K562 (cell line): ENCODE results near the gene HIVEP2. TPM values are rescaled to one million over a fixed set of nuclear protein-coding genes. Genes with fewer than 3 reads are reported as not detected.

Experiments
- ATAC-seq: fragments of 200-7000 bp; cut with Tn5 transposase; 3 replicates; pipeline ENCODE4 v1.9.1; 2020; ENCODE audit warnings: moderate library complexity
- BruUV-seq: library from RNA; stranded (reverse); fragments of 400-500 nt; replicated peaks from 2 replicates; lab custom pipeline; 2021; lab: Mats Ljungman, UMichigan
- CTCF ChIA-PET: fragments of 300-600 bp; formaldehyde crosslinking; extraction: SDS; loops from one replicate; lab custom pipeline; 2021; ENCODE audit warnings: low intra/inter-chr PET ratio; lab: Yijun Ruan, JAX
- POLR2A ChIA-PET: fragments of 300-600, 350-650 bp; sonication (Branson Sonifier 250); formaldehyde crosslinking; extraction: SDS; loops from one replicate; lab custom pipeline; 2021; ENCODE audit warnings: antibody characterized with exemption, inconsistent platforms; lab: Yijun Ruan, JAX
- DNase-seq, 4 experiments: peaks; one replicate each; pipeline versions ENCODE4 v3.0.0 to v3.0.0-alpha.2; 2011 to 2018; ENCODE audit warnings: low spot score in 3 of 4, mixed read lengths in 3 of 4; ENCODE audit errors: extremely low read depth in 1 of 4
- FAIRE-seq: peaks from 2 replicates; lab custom pipeline; 2011; peaks lifted over from hg19 to GRCh38; lab: Jason Lieb, UNC
- H2AFZ ChIP-seq: 2 replicates; pipeline ENCODE4 v1.6.0; 2011; ENCODE audit warnings: low read depth, low read length, control low read depth, inconsistent platforms
- H3K27ac ChIP-seq: fragments of 200-600 bp; 3 replicates; pipeline ENCODE4 v1.8.0; 2011; ENCODE audit warnings: low read depth, mild to moderate bottlenecking, control low read depth, inconsistent platforms, low read length, moderate library complexity, mixed read lengths; ENCODE audit errors: extremely low read depth
- H3K27me3 ChIP-seq, 2 experiments: fragments of 300-600 bp in 1 of 2; 2 replicates in 1 of 2; 3 replicates in 1 of 2; pipeline versions ENCODE4 v1.6.0 to v1.8.0; 2011; ENCODE audit warnings: inconsistent platforms in 2 of 2, low read length in 2 of 2, mild to moderate bottlenecking in 1 of 2, mixed read lengths in 1 of 2, moderate library complexity in 1 of 2; ENCODE audit not compliant: control insufficient read depth in 2 of 2, insufficient read depth in 2 of 2
- H3K36me3 ChIP-seq: fragments of 300-600 bp; 3 replicates; pipeline ENCODE4 v1.8.0; 2011; ENCODE audit warnings: mild to moderate bottlenecking, low read length, inconsistent platforms; ENCODE audit not compliant: control insufficient read depth, insufficient read depth
- H3K4me1 ChIP-seq, 2 experiments: fragments of 200-600 bp in 1 of 2; replicated peaks in 1 of 2; 2 replicates in 1 of 2; 3 replicates in 1 of 2; pipeline versions ENCODE4 v1.5.1 to v1.8.0; 2011; ENCODE audit warnings: inconsistent platforms in 2 of 2, low read length in 2 of 2, mild to moderate bottlenecking in 1 of 2, mixed read lengths in 1 of 2, moderate library complexity in 1 of 2; ENCODE audit not compliant: control insufficient read depth in 2 of 2, insufficient read depth in 2 of 2
- H3K4me2 ChIP-seq: 2 replicates; pipeline ENCODE4 v1.6.1; 2011; ENCODE audit warnings: low read length, control low read depth, inconsistent platforms, mixed read lengths; ENCODE audit not compliant: insufficient read depth
- H3K4me3 ChIP-seq: fragments of 200-600 bp; sonication (generic), shearing (Covaris generic); 2 replicates; pipeline ENCODE4 v1.5.1; 2016; ENCODE audit warnings: control low read depth, inconsistent platforms
- H3K79me2 ChIP-seq: fragments of 200-600 bp; 3 replicates; pipeline ENCODE4 v1.8.0; 2011; ENCODE audit warnings: low read length, inconsistent platforms; ENCODE audit not compliant: control insufficient read depth, insufficient read depth
- H3K9ac ChIP-seq, 2 experiments: 2 replicates each; pipeline versions ENCODE4 v1.6.0 to v1.6.1; 2011; ENCODE audit warnings: low read depth in 2 of 2, low read length in 2 of 2, control low read depth in 1 of 2, inconsistent platforms in 1 of 2, mild to moderate bottlenecking in 1 of 2, mixed read lengths in 1 of 2; ENCODE audit not compliant: insufficient read depth in 1 of 2
- H3K9me1 ChIP-seq: one replicate; pipeline ENCODE4 v1.6.0; 2011; ENCODE audit warnings: inconsistent platforms, mild to moderate bottlenecking, low read length, moderate library complexity; ENCODE audit not compliant: control insufficient read depth, insufficient read depth
- H3K9me3 ChIP-seq: replicated peaks from 2 replicates; pipeline ENCODE4 v1.5.1; 2011; ENCODE audit warnings: low read depth, low read length, inconsistent platforms; ENCODE audit not compliant: control insufficient read depth, insufficient read depth
- H4K20me1 ChIP-seq: replicated peaks from 2 replicates; pipeline ENCODE4 v1.6.1; 2011; ENCODE audit warnings: low read length, inconsistent platforms, mixed read lengths; ENCODE audit not compliant: control insufficient read depth, insufficient read depth
- ERF ChIP-seq: fragments of 450-650 bp; formaldehyde crosslinking; IDR thresholded peaks from 2 replicates; pipeline ENCODE4 v1.4.0; 2020; ENCODE audit warnings: mild to moderate bottlenecking, mixed read lengths
- HBP1 ChIP-seq: fragments of 450-650 bp; formaldehyde crosslinking; IDR thresholded peaks from 2 replicates; pipeline ENCODE4 v1.4.0; 2022; ENCODE audit warnings: missing genetic modification characterization
- HNRNPH1 ChIP-seq: fragments of 200-400 bp; formaldehyde crosslinking; optimal IDR thresholded peaks from 2 replicates; pipeline ENCODE3; 2017; ENCODE audit warnings: low read depth, mild to moderate bottlenecking, low read length, moderate library complexity
- RB1 ChIP-seq: fragments of 450-650 bp; IDR thresholded peaks from 2 replicates; pipeline ENCODE4 v1.6.1; 2017; ENCODE audit warnings: low read depth, mild to moderate bottlenecking
- SMARCC2 ChIP-seq: fragments of 450-650 bp; IDR thresholded peaks from 2 replicates; pipeline ENCODE4 v1.6.1; 2017; ENCODE audit warnings: antibody characterized with exemption, moderate library complexity, mild to moderate bottlenecking, low read depth
- ZNF184 ChIP-seq: sonication (generic); formaldehyde crosslinking; IDR thresholded peaks from 2 replicates; pipeline ENCODE4 v1.5.0; 2020; ENCODE audit warnings: missing genetic modification reagents
- ZNF3 ChIP-seq: fragments of 250-450 bp; sonication (Bioruptor Pico); IDR thresholded peaks from 2 replicates; pipeline ENCODE4 v1.5.0; 2021; ENCODE audit warnings: mild to moderate bottlenecking, moderate library complexity
- in situ Hi-C: fragments of 300-500 bp; cut with MboI; formaldehyde crosslinking; loops from 4 replicates; pipeline ENCODE4 v1.15.0; 2018; ENCODE audit warnings: inconsistent platforms, mixed read lengths
- intact Hi-C: fragments of 100-400 bp; cut with micrococcal nuclease; formaldehyde crosslinking; loops from 2 replicates; pipeline ENCODE4 v1.14.2; 2022
- polyA plus RNA-seq, 8 experiments: library from polyadenylated mRNA; depleted of rRNA in 4 of 8; stranded (reverse) in 5 of 8; unstranded in 3 of 8; fragments of >200 nt; fragmentation: Nextera tagmentation in 2 of 8; fragmentation: Illumina TruSeq in 1 of 8; extraction: Ambion mirVana in 2 of 8; extraction: Trizol in 1 of 8; gene quantifications; 2 replicates each; pipeline versions ENCODE4 v1.2.1 to v1.2.3, GENCODE V29; 2011 to 2014; ENCODE audit warnings: inconsistent platforms in 1 of 8, missing spikeins in 1 of 8
- total RNA-seq, 7 experiments: library from RNA; depleted of rRNA in 6 of 7; stranded (reverse); fragments of >200 nt in 6 of 7; fragmentation: Illumina TruSeq in 2 of 7; extraction: Trizol in 2 of 7; gene quantifications; 2 replicates each; pipeline versions ENCODE4 v1.2.1 to v1.2.3, GENCODE V29; 2011 to 2021; ENCODE audit warnings: low replicate concordance in 1 of 7
- TF ChIP-seq, protein P1 (sequence below): fragments of 200-800 bp; sonication (Bioruptor generic); IDR thresholded peaks from 2 replicates; pipeline ENCODE4 v1.6.1; 2016; ENCODE audit warnings: missing genetic modification characterization, missing compliant biosample characterization

Gene HIVEP2
- total and polyA plus RNA-seq, 9 of the 15 experiments (the other 6 are each of a cell fraction or from before 2014, with no cell fraction given), result under 0.01 to 1.2 (median 0.31) TPM

DNA sequence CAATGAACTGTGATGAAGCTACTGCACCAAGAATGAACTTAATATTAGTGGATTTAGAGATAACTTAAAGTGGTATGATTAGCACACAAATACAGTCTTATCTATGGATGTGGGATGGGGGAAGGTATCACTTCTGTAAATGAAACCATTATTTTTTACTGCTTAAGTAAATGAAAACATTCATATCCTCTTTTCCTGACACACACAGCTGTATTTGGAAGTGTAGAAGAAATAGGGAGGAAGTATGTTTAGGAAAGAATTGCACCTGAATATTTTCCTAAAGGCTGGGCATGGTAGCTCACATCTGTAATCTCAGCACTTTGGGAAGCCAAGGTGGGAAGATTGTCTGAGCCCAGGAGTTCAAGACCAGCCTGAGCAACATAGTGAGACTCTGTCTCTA lies 96.8 kb downstream of the HIVEP2 start:
- Histone ChIP-seq H3K79me2 (no peaks in the 10 kb centered on the region), H4K20me1 (no peaks in the 10 kb centered on the region), H3K4me1 (0 out of 5 replicates have a peak, but pooled peaks cover 0 to 3% of the 10 kb centered on the region in 2 experiments), H2AFZ (no peak overlapping the region), H3K36me3 (no peaks in the 10 kb centered on the region), H3K27me3 (peaks cover 12 to 16% of the 10 kb centered on the region in 2 experiments; a peak in 4 of 5 replicates), H3K27ac (no peak overlapping the region), H3K9me1 (no peaks in the 10 kb centered on the region), H3K4me2 (no peak overlapping the region), H3K9ac (no peak overlapping the region), H3K9me3 (no peaks in the 10 kb centered on the region), H3K4me3 (no peak overlapping the region)
- FAIRE-seq, result no peak
- no peak for DNase-seq
- TF ChIP-seq, protein P1, sequence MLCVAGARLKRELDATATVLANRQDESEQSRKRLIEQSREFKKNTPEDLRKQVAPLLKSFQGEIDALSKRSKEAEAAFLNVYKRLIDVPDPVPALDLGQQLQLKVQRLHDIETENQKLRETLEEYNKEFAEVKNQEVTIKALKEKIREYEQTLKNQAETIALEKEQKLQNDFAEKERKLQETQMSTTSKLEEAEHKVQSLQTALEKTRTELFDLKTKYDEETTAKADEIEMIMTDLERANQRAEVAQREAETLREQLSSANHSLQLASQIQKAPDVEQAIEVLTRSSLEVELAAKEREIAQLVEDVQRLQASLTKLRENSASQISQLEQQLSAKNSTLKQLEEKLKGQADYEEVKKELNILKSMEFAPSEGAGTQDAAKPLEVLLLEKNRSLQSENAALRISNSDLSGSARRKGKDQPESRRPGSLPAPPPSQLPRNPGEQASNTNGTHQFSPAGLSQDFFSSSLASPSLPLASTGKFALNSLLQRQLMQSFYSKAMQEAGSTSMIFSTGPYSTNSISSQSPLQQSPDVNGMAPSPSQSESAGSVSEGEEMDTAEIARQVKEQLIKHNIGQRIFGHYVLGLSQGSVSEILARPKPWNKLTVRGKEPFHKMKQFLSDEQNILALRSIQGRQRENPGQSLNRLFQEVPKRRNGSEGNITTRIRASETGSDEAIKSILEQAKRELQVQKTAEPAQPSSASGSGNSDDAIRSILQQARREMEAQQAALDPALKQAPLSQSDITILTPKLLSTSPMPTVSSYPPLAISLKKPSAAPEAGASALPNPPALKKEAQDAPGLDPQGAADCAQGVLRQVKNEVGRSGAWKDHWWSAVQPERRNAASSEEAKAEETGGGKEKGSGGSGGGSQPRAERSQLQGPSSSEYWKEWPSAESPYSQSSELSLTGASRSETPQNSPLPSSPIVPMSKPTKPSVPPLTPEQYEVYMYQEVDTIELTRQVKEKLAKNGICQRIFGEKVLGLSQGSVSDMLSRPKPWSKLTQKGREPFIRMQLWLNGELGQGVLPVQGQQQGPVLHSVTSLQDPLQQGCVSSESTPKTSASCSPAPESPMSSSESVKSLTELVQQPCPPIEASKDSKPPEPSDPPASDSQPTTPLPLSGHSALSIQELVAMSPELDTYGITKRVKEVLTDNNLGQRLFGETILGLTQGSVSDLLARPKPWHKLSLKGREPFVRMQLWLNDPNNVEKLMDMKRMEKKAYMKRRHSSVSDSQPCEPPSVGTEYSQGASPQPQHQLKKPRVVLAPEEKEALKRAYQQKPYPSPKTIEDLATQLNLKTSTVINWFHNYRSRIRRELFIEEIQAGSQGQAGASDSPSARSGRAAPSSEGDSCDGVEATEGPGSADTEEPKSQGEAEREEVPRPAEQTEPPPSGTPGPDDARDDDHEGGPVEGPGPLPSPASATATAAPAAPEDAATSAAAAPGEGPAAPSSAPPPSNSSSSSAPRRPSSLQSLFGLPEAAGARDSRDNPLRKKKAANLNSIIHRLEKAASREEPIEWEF (CRISPR knock-in tag), result no peak
- TF ChIP-seq HNRNPH1, result no peak
- TF ChIP-seq RB1, result no peak
- TF ChIP-seq ZNF3 (CRISPR knock-in tag), result no peak
- no peak for TF ChIP-seq HBP1
- TF ChIP-seq ERF (CRISPR knock-in tag), result no peak
- TF ChIP-seq ZNF184 (CRISPR knock-in tag), result no peak
- no peak for TF ChIP-seq SMARCC2
- in situ Hi-C loops (no loop called here), intact Hi-C loops (no loop called here)
- ChIA-PET CTCF (no interaction called here), POLR2A (no interaction called here)
- BruUV-seq, result no TSS peak
- ATAC-seq, result no peak
